WTC11 (cell line): Measurements from ENCODE around the gene CTNNA1.

ENCODE experiments used
- NFE2L1 ChIP-seq: sonication (generic); formaldehyde crosslinking; IDR thresholded peaks from 2 replicates; pipeline ENCODE4 v1.8.1; 2023; ENCODE audit warnings: missing genetic modification reagents
- NR3C1 ChIP-seq: sonication (generic); formaldehyde crosslinking; conservative IDR thresholded peaks from 2 replicates; pipeline ENCODE4 v1.8.1; 2023; ENCODE audit warnings: low read depth, mild to moderate bottlenecking, missing genetic modification reagents
- ZNF416 ChIP-seq: fragments of 250-450 bp; sonication (Bioruptor Pico); IDR thresholded peaks from 2 replicates; pipeline ENCODE4 v1.9.0; 2021; ENCODE audit warnings: mild to moderate bottlenecking, inconsistent platforms
- TF ChIP-seq, protein P1 (sequence below): sonication (generic); formaldehyde crosslinking; IDR thresholded peaks from 2 replicates; pipeline ENCODE4 v1.8.1; 2023; ENCODE audit warnings: mild to moderate bottlenecking, missing genetic modification reagents, moderate library complexity
- TF ChIP-seq, protein P2 (sequence below): fragments of 200-600 bp; IDR thresholded peaks from 2 replicates; pipeline ENCODE4 v1.8.0; 2022; ENCODE audit warnings: antibody characterized with exemption
- TF ChIP-seq, protein P3 (sequence below): fragments of 250-450 bp; sonication (Bioruptor Pico); IDR thresholded peaks from 2 replicates; pipeline ENCODE4 v2.1.2; 2022; ENCODE audit warnings: mild to moderate bottlenecking, moderate library complexity

DNA sequence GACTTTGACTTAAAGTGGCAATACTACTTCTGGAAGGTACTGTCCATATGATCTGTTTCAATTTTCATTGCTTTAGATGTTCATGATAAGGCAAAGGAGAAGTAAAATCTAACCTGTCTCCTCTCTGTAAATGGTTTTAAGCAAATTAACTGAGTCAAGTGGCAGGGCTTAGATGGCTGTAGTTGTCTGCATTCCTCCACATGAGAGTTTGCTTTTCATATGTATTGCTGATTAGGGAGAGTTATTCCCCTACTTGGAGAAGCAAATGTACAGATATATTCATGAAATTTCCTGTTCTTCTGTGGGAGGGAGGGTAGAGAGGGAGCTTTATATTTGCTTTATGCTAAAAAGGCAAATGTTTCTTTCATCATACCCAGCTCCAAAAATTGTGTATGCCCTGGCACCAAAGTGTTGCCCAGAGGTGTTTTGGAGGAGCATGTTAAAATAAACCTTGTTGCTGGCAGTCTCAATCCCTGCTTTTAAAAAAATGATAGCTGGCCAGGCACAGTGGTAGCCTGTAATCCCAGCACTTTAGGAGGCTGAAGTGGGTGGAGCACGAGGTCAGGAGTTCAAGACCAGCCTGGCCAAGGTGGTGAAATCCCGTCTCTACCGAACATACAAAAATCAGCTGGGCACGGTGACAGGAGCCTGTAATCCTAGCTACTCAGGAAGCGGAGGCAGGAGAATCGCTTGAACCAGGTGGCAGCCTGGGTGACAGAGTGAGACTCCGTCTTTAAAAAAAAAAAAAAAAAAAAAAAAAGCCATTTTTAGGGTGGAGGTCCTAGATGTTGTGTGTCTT, 125.4 kb downstream of the CTNNA1 start:
- TF ChIP-seq, protein P1, sequence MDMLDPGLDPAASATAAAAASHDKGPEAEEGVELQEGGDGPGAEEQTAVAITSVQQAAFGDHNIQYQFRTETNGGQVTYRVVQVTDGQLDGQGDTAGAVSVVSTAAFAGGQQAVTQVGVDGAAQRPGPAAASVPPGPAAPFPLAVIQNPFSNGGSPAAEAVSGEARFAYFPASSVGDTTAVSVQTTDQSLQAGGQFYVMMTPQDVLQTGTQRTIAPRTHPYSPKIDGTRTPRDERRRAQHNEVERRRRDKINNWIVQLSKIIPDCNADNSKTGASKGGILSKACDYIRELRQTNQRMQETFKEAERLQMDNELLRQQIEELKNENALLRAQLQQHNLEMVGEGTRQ (CRISPR knock-in tag) = no peak
- no peak for TF ChIP-seq NR3C1 (CRISPR knock-in tag)
- no peak for TF ChIP-seq ZNF416 (CRISPR knock-in tag)
- TF ChIP-seq, protein P2, sequence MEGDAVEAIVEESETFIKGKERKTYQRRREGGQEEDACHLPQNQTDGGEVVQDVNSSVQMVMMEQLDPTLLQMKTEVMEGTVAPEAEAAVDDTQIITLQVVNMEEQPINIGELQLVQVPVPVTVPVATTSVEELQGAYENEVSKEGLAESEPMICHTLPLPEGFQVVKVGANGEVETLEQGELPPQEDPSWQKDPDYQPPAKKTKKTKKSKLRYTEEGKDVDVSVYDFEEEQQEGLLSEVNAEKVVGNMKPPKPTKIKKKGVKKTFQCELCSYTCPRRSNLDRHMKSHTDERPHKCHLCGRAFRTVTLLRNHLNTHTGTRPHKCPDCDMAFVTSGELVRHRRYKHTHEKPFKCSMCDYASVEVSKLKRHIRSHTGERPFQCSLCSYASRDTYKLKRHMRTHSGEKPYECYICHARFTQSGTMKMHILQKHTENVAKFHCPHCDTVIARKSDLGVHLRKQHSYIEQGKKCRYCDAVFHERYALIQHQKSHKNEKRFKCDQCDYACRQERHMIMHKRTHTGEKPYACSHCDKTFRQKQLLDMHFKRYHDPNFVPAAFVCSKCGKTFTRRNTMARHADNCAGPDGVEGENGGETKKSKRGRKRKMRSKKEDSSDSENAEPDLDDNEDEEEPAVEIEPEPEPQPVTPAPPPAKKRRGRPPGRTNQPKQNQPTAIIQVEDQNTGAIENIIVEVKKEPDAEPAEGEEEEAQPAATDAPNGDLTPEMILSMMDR = no peak
- TF ChIP-seq, protein P3, sequence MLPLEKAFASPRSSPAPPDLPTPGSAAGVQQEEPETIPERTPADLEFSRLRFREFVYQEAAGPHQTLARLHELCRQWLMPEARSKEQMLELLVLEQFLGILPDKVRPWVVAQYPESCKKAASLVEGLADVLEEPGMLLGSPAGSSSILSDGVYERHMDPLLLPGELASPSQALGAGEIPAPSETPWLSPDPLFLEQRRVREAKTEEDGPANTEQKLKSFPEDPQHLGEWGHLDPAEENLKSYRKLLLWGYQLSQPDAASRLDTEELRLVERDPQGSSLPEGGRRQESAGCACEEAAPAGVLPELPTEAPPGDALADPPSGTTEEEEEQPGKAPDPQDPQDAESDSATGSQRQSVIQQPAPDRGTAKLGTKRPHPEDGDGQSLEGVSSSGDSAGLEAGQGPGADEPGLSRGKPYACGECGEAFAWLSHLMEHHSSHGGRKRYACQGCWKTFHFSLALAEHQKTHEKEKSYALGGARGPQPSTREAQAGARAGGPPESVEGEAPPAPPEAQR (CRISPR knock-in tag) = no peak
- no peak for TF ChIP-seq NFE2L1 (CRISPR knock-in tag)
